ENCODE results near the gene FLNC. TPM values are rescaled to one million over a fixed set of nuclear protein-coding genes. Genes with fewer than 3 reads are reported as not detected.

The FLNC gene
- total and polyA plus RNA-seq, 2 of the 13 experiments (the other 11 are each of a cell fraction or from before 2014, with no cell fraction given), result 0.02 TPM; not detected in 1

- TF ChIP-seq PRDM4 (CRISPR knock-in tag; IDR thresholded peaks at IDR 0.05; ENCODE audit: borderline replicate concordance), result no peak
- TF ChIP-seq KLF12 (CRISPR knock-in tag; IDR thresholded peaks at IDR 0.05; ENCODE audit: borderline replicate concordance), result no peak
- no peak for TF ChIP-seq SMAD9 (CRISPR knock-in tag; IDR thresholded peaks at IDR 0.05)
- TF ChIP-seq GATAD2A (CRISPR knock-in tag; IDR thresholded peaks at IDR 0.05), result no peak
- TF ChIP-seq NCOA1 (CRISPR knock-in tag; IDR thresholded peaks at IDR 0.05), result no peak
- TF ChIP-seq ZNF496 (CRISPR knock-in tag; IDR thresholded peaks at IDR 0.05; ENCODE audit: insufficient replicate concordance), result no peak
- TF ChIP-seq RFX1 (IDR thresholded peaks at IDR 0.05), result no peak
- TF ChIP-seq FOXM1 (CRISPR knock-in tag; IDR thresholded peaks at IDR 0.05), result no peak
Observed at GRCh38 chr7:128833946-128834325, 3.7 kb downstream of the FLNC start (continued).

- no TSS peak for BruUV-seq (replicated peaks)
Observed at GRCh38 chr7:128835231-128835751, 5.1 kb downstream of the FLNC start.

More at GRCh38 chr7:128835231-128835751, 5.1 kb downstream of the FLNC start:
- H3K9me3 ChIP-seq (ENCODE audit: low read length), result no peaks in the 10 kb centered on the region
- H3K4me3 ChIP-seq (replicated peaks in 1 of 3; ENCODE audit: insufficient read depth in 1 of 3, low read depth in 2 of 3, low read length in 3 of 3), result no peak overlapping the region
- peaks cover 5 to 23% of the 10 kb centered on the region in 2 experiments; a peak in 3 of 5 replicates for H3K27me3 ChIP-seq (ENCODE audit: control insufficient read depth in 1 of 2, insufficient read depth in 2 of 2, low read length in 2 of 2)
- H4K20me1 ChIP-seq (ENCODE audit: insufficient read depth, low read length), result no peaks in the 10 kb centered on the region
- WGBS (ENCODE audit: low lambda C conversion rate), result 50% methylated on average over 2 of the region's 16 CpGs
- H3K79me2 ChIP-seq (ENCODE audit: insufficient read depth, low read length), result no peaks in the 10 kb centered on the region
- in situ Hi-C loops (cut with HindIII; ENCODE audit: extremely low pct_ligation_motif_present, low pct_unique_long_range_greater_than_20kb), result no loop called here
- intact Hi-C loops (cut with micrococcal nuclease; ENCODE audit: unreplicated experiment), result loop anchor here (5.0 kb wide), 1 partner anchor 37 kb away; no protein-coding TSS in a partner anchor
- FAIRE-seq (no peak), ATAC-seq (no peak), DNase-seq (ENCODE audit: low spot score) (no peak)
- CTCF ChIA-PET (ENCODE audit: low intra/inter-chr PET ratio, low total read pairs), result no interaction called here
- H3K9ac ChIP-seq (ENCODE audit: insufficient read depth, low read depth, low read length), result no peak overlapping the region
- no peaks in the 10 kb centered on the region for H3K36me3 ChIP-seq (replicated peaks in 1 of 2; ENCODE audit: control insufficient read depth in 1 of 2, insufficient read depth in 2 of 2, low read length in 2 of 2)
- no peak overlapping the region for H3K4me2 ChIP-seq (ENCODE audit: low read depth, low read length)
- TF ChIP-seq ZNF142 (CRISPR knock-in tag; IDR thresholded peaks at IDR 0.05) (no peak), HNRNPL (IDR thresholded peaks at IDR 0.05; ENCODE audit: low read depth, low read length) (0 out of 2 replicates have a peak, but pooled peaks have one; percentile 45), HNRNPH1 (optimal IDR thresholded peaks at IDR 0.05; ENCODE audit: low read depth, low read length) (no peak), TOPORS (CRISPR knock-in tag; IDR thresholded peaks at IDR 0.05) (no peak)
- POLR2A ChIA-PET, result no interaction called here
- no peak overlapping the region for H3K27ac ChIP-seq (ENCODE audit: extremely low read length, insufficient read depth, low read length)
- peaks cover 12% of the 10 kb centered on the region for H3K4me1 ChIP-seq (ENCODE audit: insufficient read depth, low read length)
- H2AFZ ChIP-seq (ENCODE audit: low read length), result no peak overlapping the region
